ENCODE measurements around the gene CDA. TPM values are rescaled to one million over a fixed set of nuclear protein-coding genes. Genes with fewer than 3 reads are reported as not detected.

CDA gene
- total and polyA plus RNA-seq, 2 experiments from 2014 or later = 2.5 to 13.6 TPM

- H3K79me2 ChIP-seq (replicated peaks; ENCODE audit: insufficient read depth) = no peaks in the 10 kb centered on the region; the same call in 1 of the 2 replicates
- no peaks in the 10 kb centered on the region for H3F3A ChIP-seq (replicated peaks; ENCODE audit: low read depth)
- DNase-seq (ENCODE audit: low spot score) (no peak), ATAC-seq (no peak)
- H3K36me3 ChIP-seq (ENCODE audit: insufficient read depth) = no peaks in the 10 kb centered on the region
- no peaks in the 10 kb centered on the region for H3K27me3 ChIP-seq (ENCODE audit: insufficient read depth)
- peaks cover 6% of the 10 kb centered on the region for H3K27me3 Mint-ChIP-seq (ENCODE audit: insufficient read depth, low read depth, poor library complexity)
- no peaks in the 10 kb centered on the region; the same call in 2 of the 3 replicates for H3K9me3 Mint-ChIP-seq
- H3K27ac ChIP-seq (ENCODE audit: low read depth) = no peak overlapping the region
- no peak overlapping the region for H2AFZ ChIP-seq
- no peak overlapping the region for H3K4me2 ChIP-seq
- H3K27ac Mint-ChIP-seq = no peak overlapping the region
- no peaks in the 10 kb centered on the region for H4K20me1 ChIP-seq (replicated peaks; ENCODE audit: insufficient read depth)
- TF ChIP-seq POLR2AphosphoS5 (IDR thresholded peaks at IDR 0.05; ENCODE audit: low read depth) (no peak), STAT1 (IDR thresholded peaks at IDR 0.05; ENCODE audit: unreplicated experiment) (no peak), JUNB (IDR thresholded peaks at IDR 0.05; ENCODE audit: unreplicated experiment) (no peak), NANOG (IDR thresholded peaks at IDR 0.05; ENCODE audit: borderline replicate concordance) (no peak), CTCF (conservative IDR thresholded peaks at IDR 0.05; ENCODE audit: low read depth in 2 of 2) (no peak), ZNF114 (CRISPR knock-in tag; IDR thresholded peaks at IDR 0.05) (no peak), EZH2phosphoT487 (IDR thresholded peaks at IDR 0.05; ENCODE audit: unreplicated experiment) (no peak), CREB1 (CRISPR knock-in tag; IDR thresholded peaks at IDR 0.05; ENCODE audit: low read depth) (no peak), EZH2 (IDR thresholded peaks at IDR 0.05; ENCODE audit: low read depth, unreplicated experiment) (no peak), ZNF331 (CRISPR knock-in tag; IDR thresholded peaks at IDR 0.05; ENCODE audit: low read depth) (no peak)
- TF ChIP-seq, protein P1, sequence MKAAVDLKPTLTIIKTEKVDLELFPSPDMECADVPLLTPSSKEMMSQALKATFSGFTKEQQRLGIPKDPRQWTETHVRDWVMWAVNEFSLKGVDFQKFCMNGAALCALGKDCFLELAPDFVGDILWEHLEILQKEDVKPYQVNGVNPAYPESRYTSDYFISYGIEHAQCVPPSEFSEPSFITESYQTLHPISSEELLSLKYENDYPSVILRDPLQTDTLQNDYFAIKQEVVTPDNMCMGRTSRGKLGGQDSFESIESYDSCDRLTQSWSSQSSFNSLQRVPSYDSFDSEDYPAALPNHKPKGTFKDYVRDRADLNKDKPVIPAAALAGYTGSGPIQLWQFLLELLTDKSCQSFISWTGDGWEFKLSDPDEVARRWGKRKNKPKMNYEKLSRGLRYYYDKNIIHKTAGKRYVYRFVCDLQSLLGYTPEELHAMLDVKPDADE (IDR thresholded peaks at IDR 0.05) = no peak
- TF ChIP-seq, protein P2, sequence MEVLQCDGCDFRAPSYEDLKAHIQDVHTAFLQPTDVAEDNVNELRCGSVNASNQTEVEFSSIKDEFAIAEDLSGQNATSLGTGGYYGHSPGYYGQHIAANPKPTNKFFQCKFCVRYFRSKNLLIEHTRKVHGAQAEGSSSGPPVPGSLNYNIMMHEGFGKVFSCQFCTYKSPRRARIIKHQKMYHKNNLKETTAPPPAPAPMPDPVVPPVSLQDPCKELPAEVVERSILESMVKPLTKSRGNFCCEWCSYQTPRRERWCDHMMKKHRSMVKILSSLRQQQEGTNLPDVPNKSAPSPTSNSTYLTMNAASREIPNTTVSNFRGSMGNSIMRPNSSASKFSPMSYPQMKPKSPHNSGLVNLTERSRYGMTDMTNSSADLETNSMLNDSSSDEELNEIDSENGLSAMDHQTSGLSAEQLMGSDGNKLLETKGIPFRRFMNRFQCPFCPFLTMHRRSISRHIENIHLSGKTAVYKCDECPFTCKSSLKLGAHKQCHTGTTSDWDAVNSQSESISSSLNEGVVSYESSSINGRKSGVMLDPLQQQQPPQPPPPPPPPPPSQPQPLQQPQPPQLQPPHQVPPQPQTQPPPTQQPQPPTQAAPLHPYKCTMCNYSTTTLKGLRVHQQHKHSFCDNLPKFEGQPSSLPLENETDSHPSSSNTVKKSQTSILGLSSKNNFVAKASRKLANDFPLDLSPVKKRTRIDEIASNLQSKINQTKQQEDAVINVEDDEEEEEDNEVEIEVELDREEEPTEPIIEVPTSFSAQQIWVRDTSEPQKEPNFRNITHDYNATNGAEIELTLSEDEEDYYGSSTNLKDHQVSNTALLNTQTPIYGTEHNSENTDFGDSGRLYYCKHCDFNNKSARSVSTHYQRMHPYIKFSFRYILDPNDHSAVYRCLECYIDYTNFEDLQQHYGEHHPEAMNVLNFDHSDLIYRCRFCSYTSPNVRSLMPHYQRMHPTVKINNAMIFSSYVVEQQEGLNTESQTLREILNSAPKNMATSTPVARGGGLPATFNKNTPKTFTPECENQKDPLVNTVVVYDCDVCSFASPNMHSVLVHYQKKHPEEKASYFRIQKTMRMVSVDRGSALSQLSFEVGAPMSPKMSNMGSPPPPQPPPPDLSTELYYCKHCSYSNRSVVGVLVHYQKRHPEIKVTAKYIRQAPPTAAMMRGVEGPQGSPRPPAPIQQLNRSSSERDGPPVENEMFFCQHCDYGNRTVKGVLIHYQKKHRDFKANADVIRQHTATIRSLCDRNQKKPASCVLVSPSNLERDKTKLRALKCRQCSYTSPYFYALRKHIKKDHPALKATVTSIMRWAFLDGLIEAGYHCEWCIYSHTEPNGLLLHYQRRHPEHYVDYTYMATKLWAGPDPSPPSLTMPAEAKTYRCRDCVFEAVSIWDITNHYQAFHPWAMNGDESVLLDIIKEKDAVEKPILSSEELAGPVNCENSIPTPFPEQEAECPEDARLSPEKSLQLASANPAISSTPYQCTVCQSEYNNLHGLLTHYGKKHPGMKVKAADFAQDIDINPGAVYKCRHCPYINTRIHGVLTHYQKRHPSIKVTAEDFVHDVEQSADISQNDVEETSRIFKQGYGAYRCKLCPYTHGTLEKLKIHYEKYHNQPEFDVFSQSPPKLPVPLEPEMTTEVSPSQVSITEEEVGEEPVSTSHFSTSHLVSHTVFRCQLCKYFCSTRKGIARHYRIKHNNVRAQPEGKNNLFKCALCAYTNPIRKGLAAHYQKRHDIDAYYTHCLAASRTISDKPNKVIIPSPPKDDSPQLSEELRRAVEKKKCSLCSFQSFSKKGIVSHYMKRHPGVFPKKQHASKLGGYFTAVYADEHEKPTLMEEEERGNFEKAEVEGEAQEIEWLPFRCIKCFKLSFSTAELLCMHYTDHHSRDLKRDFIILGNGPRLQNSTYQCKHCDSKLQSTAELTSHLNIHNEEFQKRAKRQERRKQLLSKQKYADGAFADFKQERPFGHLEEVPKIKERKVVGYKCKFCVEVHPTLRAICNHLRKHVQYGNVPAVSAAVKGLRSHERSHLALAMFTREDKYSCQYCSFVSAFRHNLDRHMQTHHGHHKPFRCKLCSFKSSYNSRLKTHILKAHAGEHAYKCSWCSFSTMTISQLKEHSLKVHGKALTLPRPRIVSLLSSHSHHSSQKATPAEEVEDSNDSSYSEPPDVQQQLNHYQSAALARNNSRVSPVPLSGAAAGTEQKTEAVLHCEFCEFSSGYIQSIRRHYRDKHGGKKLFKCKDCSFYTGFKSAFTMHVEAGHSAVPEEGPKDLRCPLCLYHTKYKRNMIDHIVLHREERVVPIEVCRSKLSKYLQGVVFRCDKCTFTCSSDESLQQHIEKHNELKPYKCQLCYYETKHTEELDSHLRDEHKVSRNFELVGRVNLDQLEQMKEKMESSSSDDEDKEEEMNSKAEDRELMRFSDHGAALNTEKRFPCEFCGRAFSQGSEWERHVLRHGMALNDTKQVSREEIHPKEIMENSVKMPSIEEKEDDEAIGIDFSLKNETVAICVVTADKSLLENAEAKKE (CRISPR knock-in tag; IDR thresholded peaks at IDR 0.05) = no peak
- TF ChIP-seq, protein P3, sequence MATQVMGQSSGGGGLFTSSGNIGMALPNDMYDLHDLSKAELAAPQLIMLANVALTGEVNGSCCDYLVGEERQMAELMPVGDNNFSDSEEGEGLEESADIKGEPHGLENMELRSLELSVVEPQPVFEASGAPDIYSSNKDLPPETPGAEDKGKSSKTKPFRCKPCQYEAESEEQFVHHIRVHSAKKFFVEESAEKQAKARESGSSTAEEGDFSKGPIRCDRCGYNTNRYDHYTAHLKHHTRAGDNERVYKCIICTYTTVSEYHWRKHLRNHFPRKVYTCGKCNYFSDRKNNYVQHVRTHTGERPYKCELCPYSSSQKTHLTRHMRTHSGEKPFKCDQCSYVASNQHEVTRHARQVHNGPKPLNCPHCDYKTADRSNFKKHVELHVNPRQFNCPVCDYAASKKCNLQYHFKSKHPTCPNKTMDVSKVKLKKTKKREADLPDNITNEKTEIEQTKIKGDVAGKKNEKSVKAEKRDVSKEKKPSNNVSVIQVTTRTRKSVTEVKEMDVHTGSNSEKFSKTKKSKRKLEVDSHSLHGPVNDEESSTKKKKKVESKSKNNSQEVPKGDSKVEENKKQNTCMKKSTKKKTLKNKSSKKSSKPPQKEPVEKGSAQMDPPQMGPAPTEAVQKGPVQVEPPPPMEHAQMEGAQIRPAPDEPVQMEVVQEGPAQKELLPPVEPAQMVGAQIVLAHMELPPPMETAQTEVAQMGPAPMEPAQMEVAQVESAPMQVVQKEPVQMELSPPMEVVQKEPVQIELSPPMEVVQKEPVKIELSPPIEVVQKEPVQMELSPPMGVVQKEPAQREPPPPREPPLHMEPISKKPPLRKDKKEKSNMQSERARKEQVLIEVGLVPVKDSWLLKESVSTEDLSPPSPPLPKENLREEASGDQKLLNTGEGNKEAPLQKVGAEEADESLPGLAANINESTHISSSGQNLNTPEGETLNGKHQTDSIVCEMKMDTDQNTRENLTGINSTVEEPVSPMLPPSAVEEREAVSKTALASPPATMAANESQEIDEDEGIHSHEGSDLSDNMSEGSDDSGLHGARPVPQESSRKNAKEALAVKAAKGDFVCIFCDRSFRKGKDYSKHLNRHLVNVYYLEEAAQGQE (IDR thresholded peaks at IDR 0.05; ENCODE audit: unreplicated experiment) = no peak
- peaks cover 9% of the 10 kb centered on the region for H3K4me1 Mint-ChIP-seq
- no peak overlapping the region for H3K4me3 ChIP-seq
- no peak overlapping the region for H3K4me3 Mint-ChIP-seq
- peaks cover 3% of the 10 kb centered on the region; the same call in 2 of the 3 replicates for H3K36me3 Mint-ChIP-seq (ENCODE audit: low read depth)
- peaks cover 4% of the 10 kb centered on the region; the same call in 1 of the 2 replicates for H3K4me1 ChIP-seq (ENCODE audit: insufficient read depth)
- H3K9me2 ChIP-seq (ENCODE audit: insufficient read depth) = no peaks in the 10 kb centered on the region
Measured at GRCh38 chr1:20666146-20666545, 77.2 kb downstream of the CDA start.

All from GM23338 (cell line).